HG02981 (cell line): Measurements from ENCODE around the gene GAN.
"Not testable (repeated sequence)": the region's sequence is repeated elsewhere in the genome, so short reads cannot be mapped to it uniquely, and the experiment has no call there.

Experiments
- ATAC-seq: cut with Tn5 transposase; IDR thresholded peaks from one replicate; pipeline ENCODE4 v1.9.1; 2021; ENCODE audit warnings: mild to moderate bottlenecking, moderate library complexity; ENCODE audit not compliant: unreplicated experiment

Gene GAN

DNA sequence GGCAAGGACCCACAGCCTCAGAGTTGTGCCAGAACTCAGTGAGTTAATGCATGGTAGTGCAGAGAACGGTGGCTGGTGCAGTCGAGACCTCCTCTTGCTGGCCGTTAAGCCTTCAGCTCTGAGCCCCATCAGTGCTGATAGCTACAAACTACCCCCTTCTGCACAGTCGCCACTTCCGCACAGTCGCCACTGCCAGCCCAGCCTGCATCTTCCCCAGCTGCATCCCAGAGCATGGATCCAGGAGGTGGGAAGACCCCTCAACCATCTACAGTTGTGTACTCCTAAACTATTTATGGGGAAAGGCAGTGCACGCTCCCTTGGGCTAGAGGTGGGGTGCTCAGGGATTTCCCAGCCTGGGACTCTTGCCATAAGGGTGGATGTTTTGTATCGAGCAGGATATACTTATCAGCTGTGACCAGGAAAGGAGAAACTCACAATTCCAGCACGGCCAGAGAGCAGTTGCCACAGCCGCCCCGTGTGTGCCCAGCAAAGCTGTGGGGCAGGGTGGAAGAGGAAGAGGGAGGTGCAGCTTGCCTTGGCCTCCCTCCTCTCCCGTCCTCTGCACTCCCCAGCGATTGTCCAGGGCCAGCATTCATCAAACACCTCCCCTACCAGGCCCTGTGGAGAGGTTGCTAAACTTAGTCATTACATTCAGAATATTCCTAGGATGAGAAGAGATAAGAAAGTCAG lies 80.3 kb downstream of the GAN start:
- ATAC-seq = no peak

DNA sequence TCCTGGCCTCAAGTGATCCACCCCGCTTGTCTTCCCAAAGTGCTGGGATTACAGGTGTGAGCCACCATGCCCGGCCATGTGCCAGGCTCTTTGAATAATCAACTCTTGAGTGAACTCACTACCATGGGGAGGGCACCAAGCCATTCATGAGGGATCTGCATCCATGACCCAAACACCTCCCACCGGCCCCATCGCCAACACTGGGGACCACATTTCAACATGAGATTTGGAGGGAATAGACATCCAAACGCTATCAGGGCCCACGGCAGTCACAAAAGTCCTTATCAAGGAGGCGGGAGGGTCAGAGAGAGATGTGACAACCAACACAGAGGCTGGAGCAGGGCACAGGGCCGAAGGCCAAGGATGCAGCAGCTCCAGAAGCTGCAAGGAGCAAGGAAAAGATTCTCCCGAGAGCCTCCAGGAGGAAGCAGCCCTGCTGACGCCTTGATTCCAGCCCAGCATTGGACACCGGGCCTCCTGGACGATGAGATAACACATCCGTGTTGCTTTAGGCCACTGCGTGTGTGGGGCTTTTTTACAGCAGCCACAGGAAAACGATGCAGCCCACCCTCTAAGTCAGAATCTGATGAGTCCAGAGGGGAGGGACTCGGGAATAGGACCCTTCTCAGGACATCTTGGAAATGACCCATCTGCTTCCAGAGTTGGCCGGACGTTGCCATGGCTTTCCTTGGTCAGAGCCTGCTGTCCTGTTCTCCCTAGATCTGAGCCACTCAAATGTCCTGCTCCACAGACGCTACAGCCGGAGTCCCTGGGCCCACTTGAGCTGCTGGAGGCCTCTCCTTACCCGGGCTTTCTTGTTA lies 82.5 kb downstream of the GAN start:
- no peak for ATAC-seq

DNA sequence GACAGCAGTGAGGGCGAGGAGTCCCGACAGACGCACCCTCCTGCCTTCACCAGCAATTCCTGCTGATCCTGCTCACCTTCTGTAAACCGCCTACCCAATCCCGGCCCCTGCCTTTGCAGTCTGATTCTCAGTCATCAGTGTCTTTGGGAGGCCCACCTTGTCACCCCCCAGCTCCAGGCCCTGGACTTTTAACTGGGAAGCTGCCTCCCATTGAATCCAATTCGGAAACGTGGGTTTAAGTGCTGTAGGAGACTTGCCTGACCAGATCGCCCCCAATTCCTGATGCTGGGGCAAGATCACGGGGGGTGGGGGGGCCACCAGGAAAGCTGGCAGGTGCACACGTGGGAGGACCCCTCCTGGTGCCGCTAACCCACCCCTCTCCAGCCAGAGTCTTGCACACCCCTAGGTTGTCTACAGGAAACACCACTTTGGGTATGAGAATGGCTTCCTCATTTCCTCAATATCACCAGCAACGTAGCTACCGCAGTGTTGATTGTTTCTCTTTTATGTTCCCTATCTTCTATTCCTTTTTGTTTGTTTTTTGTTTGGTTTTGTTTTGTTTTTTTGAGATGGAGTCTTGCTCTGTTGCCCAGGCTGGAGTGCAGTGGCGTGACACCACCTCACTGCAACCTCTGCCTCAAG lies 83.2 kb downstream of the GAN start:
- no peak for ATAC-seq

DNA sequence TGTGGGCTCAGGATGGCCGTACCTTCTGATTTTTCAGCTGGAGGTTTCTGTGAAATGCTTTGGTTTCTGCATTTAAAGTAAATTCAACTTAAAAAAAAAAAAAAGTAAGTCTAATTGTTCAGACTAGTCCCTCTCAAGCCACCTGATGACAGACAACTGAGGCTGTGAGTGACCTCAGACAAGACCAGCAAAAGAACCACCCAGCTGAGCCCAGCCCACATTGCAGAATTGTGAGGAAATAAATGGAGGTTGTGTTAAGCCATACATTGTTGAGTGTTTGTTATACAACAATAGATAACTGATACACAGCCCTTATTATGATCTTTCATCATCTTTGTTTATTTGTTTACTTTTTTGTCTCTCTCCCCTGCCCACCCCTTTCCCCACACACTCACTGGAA lies 85.1 kb downstream of the GAN start:
- no peak for ATAC-seq

DNA sequence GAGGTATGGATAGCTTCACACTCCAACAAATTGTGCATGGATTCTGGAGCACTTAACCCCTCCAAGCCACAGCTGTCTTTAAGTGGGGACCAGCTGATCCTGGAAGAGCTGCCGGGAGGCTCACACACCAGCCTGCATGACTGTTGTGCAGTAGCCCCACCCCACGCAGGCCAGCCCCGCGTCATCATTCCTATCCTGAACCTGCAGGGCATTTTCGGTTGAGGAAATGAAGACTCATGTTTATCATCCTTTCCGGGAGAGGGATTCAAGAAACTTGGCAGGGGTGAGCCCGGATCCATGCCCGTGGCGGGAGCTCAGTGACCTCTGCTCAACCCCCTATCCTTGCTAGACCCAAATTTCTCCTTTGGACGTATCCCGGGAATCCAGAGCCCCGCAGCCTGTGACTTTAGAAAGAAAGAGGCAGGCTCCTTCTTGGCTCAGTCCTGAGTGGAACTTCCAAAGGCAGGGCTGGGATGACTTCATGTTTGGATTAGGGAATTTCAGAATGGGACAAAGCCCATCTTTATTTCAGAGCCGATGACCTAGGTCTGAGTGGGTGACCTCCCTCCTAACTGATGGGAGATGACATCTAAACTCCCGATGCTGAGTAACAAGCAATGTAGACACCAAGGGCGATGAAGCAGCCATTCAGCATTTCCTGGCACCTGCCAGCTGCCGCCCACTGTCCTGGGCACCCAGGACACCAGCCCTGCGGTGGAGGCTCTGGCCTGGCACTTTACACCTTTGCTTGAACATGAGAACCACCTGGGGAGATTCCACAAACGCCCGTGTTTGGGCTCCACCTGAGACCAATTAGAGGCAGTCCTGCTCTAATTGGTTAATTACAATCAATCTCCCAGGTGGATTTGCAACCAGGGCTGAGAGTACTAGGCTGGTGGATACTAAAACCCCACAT lies 86.5 kb downstream of the GAN start:
- ATAC-seq = no peak

DNA sequence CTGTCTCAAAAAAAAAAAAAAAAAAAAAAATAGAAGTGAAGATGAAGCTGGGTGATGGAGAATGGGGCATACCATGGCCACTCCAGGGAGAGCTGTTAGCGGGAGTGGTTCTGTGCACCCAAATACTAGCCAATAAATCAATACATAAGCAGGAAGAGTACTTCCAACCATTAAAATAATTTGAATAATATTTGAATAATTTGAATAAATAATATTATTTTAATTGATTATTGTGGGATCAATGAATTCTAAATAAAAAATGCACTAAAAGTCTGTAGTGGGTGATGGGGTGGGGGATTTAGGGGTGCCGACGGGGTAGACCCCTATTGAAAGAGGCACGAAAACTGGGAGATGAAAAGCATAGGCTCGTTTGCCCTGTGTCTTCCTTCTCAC lies 88.4 kb downstream of the GAN start:
- no peak for ATAC-seq

DNA sequence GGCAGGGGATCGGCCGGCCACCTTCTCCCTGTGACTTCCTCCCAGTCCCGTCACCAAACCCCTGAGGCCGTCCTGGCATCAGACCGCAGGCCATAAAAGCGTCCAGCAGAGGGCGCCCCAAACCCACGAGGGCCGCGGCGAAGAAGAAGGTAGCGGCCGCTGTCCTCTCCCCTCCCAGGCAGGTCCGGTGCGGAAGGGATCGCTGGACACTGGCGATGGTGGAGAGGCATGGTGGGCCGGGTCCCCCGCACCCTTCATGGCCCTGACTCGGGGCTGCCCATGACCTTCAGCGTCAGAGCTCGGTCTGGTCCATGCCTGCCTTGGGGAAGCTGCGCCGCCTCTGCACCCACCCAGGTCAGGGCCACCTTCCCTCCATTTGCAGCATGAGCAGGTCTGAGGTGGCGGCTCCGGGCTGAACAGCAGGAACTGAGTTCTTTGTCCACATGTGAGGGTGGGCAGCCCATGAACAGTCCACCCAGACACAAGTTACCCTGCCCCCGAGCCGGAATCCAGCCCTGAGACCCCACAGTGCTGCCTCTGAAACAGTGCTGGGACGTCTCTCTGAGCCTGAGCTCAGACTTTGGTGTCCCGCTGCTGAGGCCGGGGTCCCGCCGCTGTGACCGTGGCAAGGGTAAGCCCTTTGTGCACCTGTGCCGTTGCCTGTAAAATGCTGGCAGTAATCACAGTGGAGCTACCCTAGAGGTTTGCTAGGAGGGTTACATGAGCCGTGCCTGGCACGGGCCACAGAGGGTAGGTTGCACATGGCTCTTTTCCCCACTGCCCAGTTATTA lies 89.0 kb downstream of the GAN start:
- ATAC-seq = peak; percentile 81

DNA sequence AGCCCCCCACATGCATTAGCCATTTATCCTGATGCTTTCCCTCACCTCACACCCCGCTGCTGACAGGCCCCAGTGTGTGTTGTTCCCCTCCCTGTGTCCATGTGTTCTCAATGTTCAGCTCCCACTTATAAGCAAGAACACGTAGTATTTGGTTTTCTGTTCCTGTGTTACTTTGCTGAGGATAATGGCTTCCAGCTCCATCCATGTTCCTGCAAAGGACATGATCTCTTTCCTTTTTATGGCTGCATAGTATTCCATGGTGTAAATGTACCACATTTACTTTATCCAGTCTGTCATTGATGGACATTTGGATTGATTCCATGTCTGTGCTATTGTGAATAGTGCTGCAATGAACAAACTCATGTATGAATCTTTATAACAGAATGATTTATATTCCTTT lies 90.2 kb downstream of the GAN start:
- not testable (repeated sequence) for ATAC-seq

DNA sequence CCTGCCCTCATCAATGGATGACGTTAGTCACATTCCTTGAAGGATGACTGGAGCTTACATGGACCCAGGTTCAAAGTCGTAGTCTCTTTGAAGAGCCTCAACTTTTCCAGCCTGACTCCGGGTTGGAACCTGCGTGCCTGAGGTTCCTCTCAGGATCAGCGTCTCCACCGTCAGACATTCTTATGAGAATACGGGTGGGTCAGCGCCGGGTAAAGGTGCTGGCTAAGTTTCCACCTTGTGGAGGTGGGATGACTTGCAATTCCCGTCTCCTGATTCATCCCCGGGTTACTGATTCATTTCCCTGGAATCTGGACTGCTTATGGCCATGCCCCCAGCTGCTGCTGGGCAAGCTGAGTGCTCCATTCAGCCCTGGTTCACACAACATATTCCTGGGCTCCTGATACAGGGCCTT lies 90.9 kb downstream of the GAN start:
- ATAC-seq = no peak

DNA sequence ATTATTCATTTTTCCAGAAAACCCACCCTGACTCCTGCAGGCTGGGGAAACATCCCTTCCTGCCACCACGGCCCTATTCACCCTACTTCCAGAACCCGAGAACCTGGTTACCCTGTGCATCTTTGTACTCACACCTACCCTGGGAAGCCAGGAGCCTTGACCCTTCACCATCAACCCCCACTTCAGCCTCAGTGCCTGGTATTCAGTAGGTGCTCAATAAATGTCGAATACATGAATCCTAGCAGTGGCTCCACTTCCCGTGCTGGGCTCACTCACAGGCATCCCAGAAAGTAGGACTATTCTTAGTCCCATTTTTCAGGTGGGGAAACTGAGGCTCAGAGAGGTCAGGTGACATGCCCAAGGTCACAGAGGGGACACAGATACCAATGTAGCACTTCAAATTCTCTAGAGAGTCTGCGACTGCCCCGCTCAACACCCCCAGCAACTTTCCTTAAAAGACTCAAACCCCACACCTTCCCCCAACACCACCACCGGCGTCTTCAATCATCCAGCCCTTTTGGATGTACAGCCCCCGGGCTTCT lies 93.7 kb downstream of the GAN start:
- ATAC-seq = no peak

DNA sequence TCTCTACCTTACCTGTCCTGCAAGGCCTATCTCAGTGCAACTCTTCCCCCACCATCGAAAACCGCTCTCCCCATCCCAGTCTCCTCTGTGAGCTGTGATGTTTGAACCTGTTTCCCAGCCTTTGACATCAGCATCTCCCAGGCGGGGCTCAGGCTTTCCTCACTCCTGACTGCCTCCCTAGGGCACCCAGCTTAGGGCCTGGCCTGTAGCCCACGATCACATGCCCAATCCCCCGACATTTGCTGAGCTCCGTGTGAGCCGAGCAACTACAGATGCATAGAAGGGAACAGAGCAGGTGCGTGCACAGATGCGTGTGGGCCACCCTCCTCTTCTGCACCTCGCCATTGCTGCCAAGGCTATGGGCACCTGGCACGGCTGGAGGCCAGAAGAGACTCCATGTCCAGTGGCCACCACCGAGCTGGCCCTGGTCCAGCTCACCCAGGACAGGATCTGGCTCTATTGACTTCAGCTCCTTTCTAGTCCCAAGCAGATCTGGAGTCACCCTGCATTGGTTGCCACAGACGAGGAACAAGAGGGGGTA lies 94.3 kb downstream of the GAN start:
- ATAC-seq = no peak

DNA sequence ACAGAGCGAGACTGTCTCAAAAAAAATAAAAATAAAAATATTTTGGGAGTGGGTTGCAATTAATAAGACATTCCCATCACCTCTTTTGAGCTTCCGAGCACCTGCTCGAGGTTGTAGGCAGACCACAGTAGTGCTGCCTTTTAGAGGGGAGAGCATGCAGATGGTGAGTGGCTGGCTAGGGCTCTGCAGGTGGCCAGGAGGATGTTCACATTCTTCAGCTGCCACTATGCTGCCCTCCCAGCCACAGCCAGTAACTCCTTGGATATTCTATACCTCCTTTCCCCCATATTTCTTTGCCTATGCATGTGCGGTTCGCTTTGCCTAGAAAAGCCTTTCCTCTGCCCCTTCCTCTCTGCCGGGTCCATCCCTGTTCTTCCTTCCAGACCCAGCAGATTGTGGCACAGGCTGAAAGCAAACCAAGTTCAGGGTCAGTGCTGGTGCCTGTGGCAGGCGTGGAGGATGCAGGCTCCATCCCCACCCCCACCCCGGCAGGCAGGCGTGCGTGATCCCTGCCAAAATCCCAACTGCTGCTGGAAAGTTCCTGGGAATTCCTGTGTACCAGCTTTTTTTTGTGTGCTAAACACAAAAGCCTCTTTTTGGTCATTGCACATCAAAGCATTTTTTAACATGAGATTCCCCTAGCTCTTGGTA lies 96.0 kb downstream of the GAN start:
- ATAC-seq = no peak

DNA sequence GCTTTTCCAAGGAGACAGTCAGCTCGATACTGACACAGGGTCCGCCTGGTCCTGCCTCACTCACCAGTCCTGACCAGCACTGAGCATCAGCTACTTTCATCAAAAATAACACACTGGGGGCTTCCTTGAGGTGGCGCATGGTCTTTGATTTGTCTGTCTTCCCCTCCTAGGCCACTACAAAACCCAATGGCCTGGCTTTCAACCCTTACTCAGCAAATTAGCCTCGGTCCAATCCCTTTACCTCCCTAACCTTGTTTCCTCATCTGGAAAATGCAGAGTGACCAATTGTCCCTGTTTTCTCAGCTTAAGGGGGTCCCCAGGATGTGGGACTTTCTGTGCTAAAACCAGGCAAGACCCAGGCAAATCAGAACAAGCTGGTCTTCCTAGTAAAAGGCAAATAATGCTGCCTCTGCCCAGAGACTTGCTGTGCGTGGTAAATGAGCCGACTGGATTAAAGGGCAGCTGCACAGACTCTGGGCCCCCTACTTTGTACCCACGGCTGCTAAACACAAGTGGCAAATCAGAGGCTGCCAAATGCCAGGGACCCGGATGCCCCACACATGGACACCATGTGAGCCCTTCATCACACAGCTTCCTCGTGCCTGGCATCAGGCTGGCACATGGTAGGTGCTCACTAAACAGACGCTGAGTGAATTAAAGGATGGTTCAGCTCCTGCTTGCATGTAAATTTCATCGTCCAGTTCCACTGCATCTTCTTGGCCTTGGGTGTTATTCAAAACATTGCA lies 98.7 kb downstream of the GAN start:
- no peak for ATAC-seq

DNA sequence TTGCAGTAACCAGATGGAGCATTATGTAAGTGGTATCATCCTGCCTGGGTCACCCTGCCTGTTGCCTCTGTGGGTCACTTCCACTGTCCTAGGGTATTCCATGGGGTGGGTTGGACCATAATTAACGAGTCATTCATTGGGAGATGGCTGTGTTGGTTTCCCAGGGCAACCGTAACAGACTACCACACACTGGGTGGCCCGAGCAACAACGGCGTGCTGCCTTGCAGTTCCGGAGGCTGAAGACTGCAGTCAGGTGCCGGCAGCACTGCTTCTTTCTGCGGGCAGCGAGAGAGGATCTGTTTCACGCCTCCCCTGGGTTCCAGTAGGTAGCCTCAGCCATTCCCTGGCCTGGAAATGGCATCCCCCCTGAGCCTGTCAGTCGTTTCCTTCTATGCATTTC lies 101.0 kb downstream of the GAN start:
- ATAC-seq = no peak

DNA sequence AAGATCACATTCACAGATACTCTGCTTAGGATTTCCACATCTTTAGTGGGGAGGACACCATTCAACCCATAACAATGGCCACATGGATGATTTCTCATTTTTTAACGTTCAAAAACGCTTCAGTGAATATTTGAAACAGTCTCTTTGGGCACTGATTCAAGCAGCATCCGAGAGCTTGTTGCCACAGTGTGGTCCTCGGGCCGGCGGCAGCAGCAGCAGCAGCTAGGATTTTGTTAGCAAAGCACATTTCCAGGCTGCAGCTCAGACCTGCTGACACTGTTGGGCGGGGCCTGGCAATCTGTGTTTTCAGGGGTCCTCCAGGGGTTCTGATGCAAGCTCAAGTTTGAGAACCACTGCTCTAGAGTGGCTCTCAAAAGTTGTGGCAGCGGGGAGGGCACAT lies 102.0 kb downstream of the GAN start:
- no peak for ATAC-seq

DNA sequence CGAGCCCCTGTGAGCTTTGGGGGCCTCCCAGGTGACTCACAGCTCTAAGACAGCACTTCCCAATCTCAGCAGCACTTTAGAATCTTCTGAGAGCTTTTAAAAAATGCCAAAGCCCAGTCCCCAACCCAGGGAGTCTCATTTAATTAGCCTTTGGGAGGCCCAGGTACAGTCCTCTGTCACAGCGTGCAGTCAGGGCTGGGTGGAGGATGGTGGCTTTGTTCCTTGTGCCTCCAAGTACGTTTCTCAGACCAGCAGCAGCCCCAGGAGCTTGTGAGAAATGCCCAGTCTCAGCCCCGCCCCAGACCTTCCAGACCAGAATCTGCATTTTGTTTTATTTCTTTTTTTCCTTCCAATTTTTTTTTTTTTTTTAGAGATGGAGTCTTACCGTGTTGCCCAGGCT lies 102.4 kb downstream of the GAN start:
- no peak for ATAC-seq

DNA sequence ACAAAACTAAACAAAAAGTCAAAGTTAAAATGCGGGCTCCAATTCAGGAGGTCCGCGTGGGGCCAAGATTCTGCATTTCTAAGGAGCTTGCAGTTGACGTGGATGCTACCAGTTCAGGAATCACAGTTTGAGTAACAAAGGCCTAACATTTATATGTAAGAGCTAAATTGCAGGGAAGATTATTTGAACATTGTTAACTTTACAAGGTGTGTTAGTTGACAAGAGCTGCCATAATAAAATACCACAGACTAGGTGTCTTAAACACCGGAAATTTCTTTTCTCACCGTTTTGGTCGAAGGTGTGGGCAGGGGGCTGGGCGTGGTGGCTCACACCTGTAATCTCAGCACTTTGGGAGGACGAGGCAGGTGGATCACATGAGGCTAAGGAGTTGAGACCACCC lies 105.0 kb downstream of the GAN start:
- no peak for ATAC-seq

DNA sequence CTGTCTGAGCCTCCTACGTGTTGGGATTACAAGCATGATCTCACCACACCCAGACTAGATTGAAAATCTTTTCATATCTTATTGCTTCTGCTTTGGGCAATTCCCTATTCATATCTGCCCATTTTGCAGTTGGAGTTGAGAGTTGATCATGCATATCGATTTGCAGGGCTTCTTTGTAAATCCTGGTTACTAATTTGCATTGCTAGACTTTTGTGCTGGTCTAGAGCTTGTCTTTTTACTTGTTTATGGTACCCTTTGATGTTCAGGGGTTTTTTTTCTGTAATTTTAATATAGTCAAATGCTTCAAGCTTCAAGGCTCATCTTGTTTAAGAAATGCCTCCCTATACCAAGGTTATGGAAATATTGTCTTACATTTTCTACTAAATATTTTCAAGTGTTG lies 106.4 kb downstream of the GAN start:
- no peak for ATAC-seq

DNA sequence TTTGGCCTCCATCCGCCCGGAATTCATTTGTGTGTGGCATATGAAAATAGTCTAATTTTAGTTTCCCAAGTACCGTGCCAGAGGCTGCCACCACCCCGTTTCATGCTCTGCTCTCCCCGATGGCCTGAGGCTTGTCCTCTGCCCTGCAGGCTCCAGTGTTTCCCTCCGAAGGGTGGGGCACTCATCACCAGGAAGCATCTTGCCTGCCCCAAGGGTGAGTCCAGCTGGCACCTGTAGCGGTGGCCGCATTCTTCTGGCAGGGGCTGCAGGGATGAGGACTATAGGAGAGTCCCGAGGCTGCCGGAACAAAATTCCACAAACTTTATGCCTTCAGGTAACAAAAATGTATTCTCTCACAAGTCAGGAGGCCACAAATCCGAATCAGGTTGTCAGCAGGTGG lies 106.8 kb downstream of the GAN start:
- no peak for ATAC-seq
